Activated T-cell treated with anti-CD3 and anti-CD28 coated beads, Interleukin-2, amount 50 U/mL, for 72 hours (primary cell): ENCODE measurements around the gene FMN1. TPM values are rescaled to one million over a fixed set of nuclear protein-coding genes. Genes with fewer than 3 reads are reported as not detected.
"Not testable (repeated sequence)": the region's sequence is repeated elsewhere in the genome, so short reads cannot be mapped to it uniquely, and the experiment has no call there.

ENCODE experiments used
- ATAC-seq, 2 donors: fragments of 150-1000 bp; cut with Tn5 transposase; replicated peaks in 1 of 2; 2 replicates each; pipeline ENCODE4 v1.10.0; 2021; ENCODE audit warnings: moderate library complexity in 2 of 2, mild to moderate bottlenecking in 1 of 2
- DNase-seq, 2 donors: peaks; one replicate each; pipeline ENCODE4 v3.0.0; 2021 to 2022; ENCODE audit warnings: mixed read lengths in 1 of 2
- H3K27ac Mint-ChIP-seq: one replicate; pipeline ENCODE4 v1.8.0; 2022; ENCODE audit warnings: mild to moderate bottlenecking, moderate library complexity, mixed read lengths
- H3K27me3 Mint-ChIP-seq: one replicate; pipeline ENCODE4 v1.8.0; 2022; ENCODE audit warnings: low read depth, mixed read lengths
- H3K36me3 Mint-ChIP-seq, 2 donors: one replicate each; pipeline ENCODE4 v1.8.0; 2022; ENCODE audit warnings: mixed read lengths in 2 of 2, mild to moderate bottlenecking in 1 of 2; ENCODE audit not compliant: insufficient read depth in 2 of 2
- H3K4me1 Mint-ChIP-seq: one replicate; pipeline ENCODE4 v1.8.0; 2022; ENCODE audit warnings: low read depth, mixed read lengths
- H3K4me3 Mint-ChIP-seq, 2 donors: one replicate each; pipeline ENCODE4 v1.8.0; 2022; ENCODE audit warnings: mild to moderate bottlenecking in 2 of 2, mixed read lengths in 2 of 2, moderate library complexity in 2 of 2
- H3K9me3 Mint-ChIP-seq, 2 donors: one replicate each; pipeline ENCODE4 v1.8.0; 2022; ENCODE audit warnings: mixed read lengths in 2 of 2
- total RNA-seq, 2 donors: library from RNA; stranded (reverse); gene quantifications; one replicate each; pipeline ENCODE4 v1.2.3, GENCODE V29; 2022

Gene FMN1
- total RNA-seq, 2 donors from 2014 or later, result 0.74 to 1.1 TPM

DNA sequence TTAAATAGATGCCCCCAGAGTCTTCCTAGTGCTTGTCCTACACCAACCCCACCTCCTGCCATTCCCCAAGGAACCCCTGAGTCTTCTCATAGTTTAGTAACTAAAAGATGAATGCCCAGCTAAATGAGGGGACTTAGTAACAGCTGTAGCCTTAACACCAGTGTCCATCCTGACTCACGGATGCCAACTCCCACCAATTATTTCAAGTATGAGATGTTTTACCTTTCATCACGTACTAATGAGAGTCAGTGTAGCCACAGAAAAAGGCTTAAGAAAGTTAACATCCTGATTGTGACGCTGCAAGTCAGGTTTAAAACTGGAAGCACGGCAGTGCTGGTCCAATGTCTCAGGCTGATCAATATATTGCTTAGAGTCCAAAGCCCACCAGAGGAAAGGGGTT lies 109.9 kb downstream of the FMN1 start:
- DNase-seq (no peak), ATAC-seq (no peak)
- Mint-ChIP-seq H3K9me3 (no peaks in the 10 kb centered on the region), H3K36me3 (no peaks in the 10 kb centered on the region), H3K4me3 (no peak overlapping the region), H3K27me3 (no peaks in the 10 kb centered on the region), H3K4me1 (peaks cover 7% of the 10 kb centered on the region), H3K27ac (no peak overlapping the region)

DNA sequence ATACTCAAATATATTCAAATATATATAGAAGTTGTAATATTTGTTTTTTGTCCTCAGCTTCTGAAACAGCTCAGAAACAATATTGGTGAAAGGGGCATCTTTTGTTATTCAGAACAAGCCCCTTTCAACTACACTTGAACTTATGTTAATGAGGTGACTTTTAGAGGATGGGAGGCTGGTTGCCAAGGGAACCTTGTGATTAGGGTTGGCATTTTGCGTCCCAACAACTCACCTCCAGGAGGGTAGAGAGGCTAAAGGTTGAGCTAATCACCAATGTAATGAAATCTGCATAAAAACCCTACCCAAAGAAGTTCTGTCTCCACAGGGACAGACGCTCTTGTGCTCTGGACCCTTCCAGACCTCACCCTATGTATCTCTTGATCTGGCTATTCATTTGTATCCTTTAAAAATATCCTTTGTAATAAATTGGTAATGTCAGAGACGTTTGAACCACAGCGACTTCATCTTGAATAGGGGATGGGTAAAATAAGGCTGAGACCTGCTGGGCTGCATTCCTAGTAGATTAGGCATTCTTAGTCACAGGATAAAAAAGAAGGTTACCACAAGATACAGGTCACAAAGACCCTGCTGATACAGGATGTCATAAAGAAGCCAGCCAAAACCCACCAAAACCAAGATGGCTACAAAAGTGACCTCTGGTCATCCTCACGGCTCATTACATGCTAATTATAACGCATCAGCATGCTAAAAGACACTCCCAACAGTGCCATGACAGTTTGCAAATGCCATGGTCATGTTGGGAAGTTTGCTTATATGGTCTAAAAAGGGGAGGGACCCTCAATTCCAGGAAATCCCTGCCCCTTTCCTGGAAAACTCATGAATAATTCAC lies 111.1 kb downstream of the FMN1 start:
- no peak for DNase-seq
- Mint-ChIP-seq H3K36me3 (no peaks in the 10 kb centered on the region), H3K4me1 (peaks cover 7% of the 10 kb centered on the region), H3K4me3 (no peak overlapping the region), H3K27me3 (no peaks in the 10 kb centered on the region), H3K27ac (no peak overlapping the region), H3K9me3 (no peaks in the 10 kb centered on the region)
- ATAC-seq, result no peak

- Mint-ChIP-seq H3K4me1 (no peaks in the 10 kb centered on the region), H3K27me3 (no peaks in the 10 kb centered on the region), H3K4me3 (no peak overlapping the region), H3K36me3 (no peaks in the 10 kb centered on the region), H3K27ac (no peak overlapping the region), H3K9me3 (no peaks in the 10 kb centered on the region)
- DNase-seq (no peak), ATAC-seq (no peak)
Measured at GRCh38 chr15:33080006-33080405, 114.5 kb downstream of the FMN1 start.

DNA sequence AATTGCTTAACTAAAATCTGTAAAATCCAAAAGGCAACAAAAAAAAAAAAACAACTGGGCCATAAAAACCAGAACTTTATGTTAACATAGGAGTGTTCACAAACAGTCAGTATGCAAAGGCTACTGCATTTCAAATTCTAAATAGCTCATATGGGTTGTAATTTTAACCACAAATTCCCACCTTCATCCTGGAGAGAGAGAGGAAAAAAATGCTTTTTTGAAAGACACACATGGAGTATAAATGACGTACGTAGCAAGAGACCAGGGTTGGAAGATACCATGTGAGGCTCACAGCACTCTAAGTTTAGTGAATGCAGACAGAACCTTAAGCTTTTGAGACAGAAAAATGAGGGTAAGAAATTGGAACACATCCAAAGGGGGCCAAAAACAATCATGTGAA lies 115.9 kb downstream of the FMN1 start:
- no peaks in the 10 kb centered on the region for H3K27me3 Mint-ChIP-seq
- H3K9me3 Mint-ChIP-seq, result no peaks in the 10 kb centered on the region
- H3K4me1 Mint-ChIP-seq, result no peaks in the 10 kb centered on the region
- ATAC-seq, result no peak
- H3K36me3 Mint-ChIP-seq, result no peaks in the 10 kb centered on the region
- no peak overlapping the region for H3K4me3 Mint-ChIP-seq
- H3K27ac Mint-ChIP-seq, result no peak overlapping the region
- DNase-seq, result no peak

GRCh38 chr15:33076937-33077336 lies 117.6 kb downstream of the FMN1 start:
- DNase-seq (no peak), ATAC-seq (no peak)
- H3K9me3 Mint-ChIP-seq, result no peaks in the 10 kb centered on the region
- no peaks in the 10 kb centered on the region for H3K36me3 Mint-ChIP-seq
- no peak overlapping the region for H3K4me3 Mint-ChIP-seq
- no peaks in the 10 kb centered on the region for H3K4me1 Mint-ChIP-seq
- no peak overlapping the region for H3K27ac Mint-ChIP-seq
- no peaks in the 10 kb centered on the region for H3K27me3 Mint-ChIP-seq

DNA sequence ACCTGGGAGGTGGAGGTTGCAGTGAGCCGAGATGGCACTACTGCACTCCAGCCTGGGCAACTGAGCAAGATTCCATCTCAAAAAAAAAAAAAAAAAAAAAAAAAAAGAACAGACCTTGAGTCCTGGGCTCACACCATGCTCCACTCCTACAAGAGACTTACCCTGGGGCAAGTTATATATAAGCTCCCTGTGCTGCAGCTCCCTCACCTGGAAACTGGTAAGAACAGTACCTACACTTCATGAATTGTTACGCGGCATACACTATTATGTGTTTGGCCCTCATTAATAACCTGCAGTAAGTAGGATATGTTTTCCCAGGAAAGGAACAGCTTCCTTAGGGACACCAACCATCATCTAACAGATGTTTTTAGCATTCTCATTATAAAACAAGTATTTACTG lies 119.6 kb downstream of the FMN1 start:
- no peak overlapping the region for H3K27ac Mint-ChIP-seq
- H3K4me1 Mint-ChIP-seq, result no peaks in the 10 kb centered on the region
- H3K27me3 Mint-ChIP-seq, result no peaks in the 10 kb centered on the region
- H3K4me3 Mint-ChIP-seq, result no peak overlapping the region
- ATAC-seq (no peak), DNase-seq (no peak)
- no peaks in the 10 kb centered on the region for H3K36me3 Mint-ChIP-seq
- no peaks in the 10 kb centered on the region for H3K9me3 Mint-ChIP-seq

GRCh38 chr15:33074212-33074611 lies 120.3 kb downstream of the FMN1 start:
- peaks cover under 1% of the 10 kb centered on the region for H3K4me1 Mint-ChIP-seq
- H3K27me3 Mint-ChIP-seq, result no peaks in the 10 kb centered on the region
- H3K27ac Mint-ChIP-seq, result peak overlapping the region; percentile 32
- no peak for DNase-seq
- ATAC-seq, result no peak
- no peak overlapping the region for H3K4me3 Mint-ChIP-seq
- no peaks in the 10 kb centered on the region for H3K9me3 Mint-ChIP-seq
- H3K36me3 Mint-ChIP-seq, result no peaks in the 10 kb centered on the region

- no peak for DNase-seq
- no peak overlapping the region for H3K27ac Mint-ChIP-seq
- H3K4me3 Mint-ChIP-seq, result no peak overlapping the region
- H3K27me3 Mint-ChIP-seq, result peaks cover 9% of the 10 kb centered on the region
- H3K9me3 Mint-ChIP-seq, result no peaks in the 10 kb centered on the region
- ATAC-seq, result no peak
- no peaks in the 10 kb centered on the region for H3K36me3 Mint-ChIP-seq
- H3K4me1 Mint-ChIP-seq, result peaks cover 18% of the 10 kb centered on the region
Measured at GRCh38 chr15:33071451-33071850, 123.1 kb downstream of the FMN1 start.

GRCh38 chr15:33069903-33070302 lies 124.6 kb downstream of the FMN1 start:
- not testable (repeated sequence) for H3K27me3 Mint-ChIP-seq, H3K4me3 Mint-ChIP-seq, ATAC-seq, H3K27ac Mint-ChIP-seq, H3K9me3 Mint-ChIP-seq, H3K36me3 Mint-ChIP-seq, DNase-seq
- peaks cover 18% of the 10 kb centered on the region for H3K4me1 Mint-ChIP-seq

DNA sequence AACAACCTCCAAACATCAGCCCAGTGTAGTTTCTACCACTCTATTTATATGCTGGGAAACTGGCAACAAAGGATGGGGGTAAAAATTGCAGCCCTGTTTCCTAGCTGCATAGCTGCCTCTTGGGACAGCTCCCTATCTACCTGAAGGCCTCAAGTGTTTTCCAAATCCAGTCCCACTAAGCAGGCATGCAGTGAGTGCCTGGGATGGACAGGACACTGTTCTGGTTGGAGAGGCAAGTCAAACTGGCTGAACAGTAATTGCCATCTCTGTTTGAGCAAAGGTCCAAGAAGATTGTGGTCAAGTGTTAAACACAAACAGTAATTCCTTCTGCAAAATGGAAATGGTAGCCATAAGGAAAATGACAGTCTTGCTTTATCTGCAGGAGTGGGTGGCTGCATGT lies 125.4 kb downstream of the FMN1 start:
- DNase-seq (no peak), ATAC-seq (no peak)
- Mint-ChIP-seq H3K27me3 (peaks cover 9% of the 10 kb centered on the region), H3K4me1 (peaks cover 18% of the 10 kb centered on the region), H3K36me3 (no peaks in the 10 kb centered on the region), H3K9me3 (no peaks in the 10 kb centered on the region), H3K27ac (no peak overlapping the region), H3K4me3 (peak overlapping the region; percentile 12 to 64)

DNA sequence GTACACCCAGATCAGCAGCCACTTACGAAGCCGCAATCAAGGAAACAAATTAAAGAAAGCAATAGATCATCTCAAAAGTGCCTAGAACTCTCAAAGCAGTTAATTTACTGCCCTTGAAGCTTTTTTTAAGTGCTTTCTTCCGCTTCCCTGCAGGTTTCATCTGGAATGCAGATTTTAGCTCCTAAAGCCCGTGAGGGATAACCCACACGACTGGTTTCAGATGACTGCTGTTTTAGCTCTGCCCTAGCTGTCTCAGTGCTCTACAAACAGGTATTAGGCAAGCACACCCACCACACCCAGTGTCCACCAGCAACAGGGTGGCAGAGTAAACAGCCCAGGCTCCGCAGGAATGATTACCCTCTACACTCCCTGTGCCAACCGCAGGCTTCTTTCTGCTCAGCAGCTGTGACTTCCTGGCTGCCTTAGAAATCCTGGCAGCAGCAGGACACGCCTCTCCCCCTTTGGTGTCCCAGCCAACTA lies 126.0 kb downstream of the FMN1 start:
- DNase-seq (no peak), ATAC-seq (no peak)
- peaks cover 9% of the 10 kb centered on the region for H3K27me3 Mint-ChIP-seq
- H3K4me1 Mint-ChIP-seq, result peaks cover 18% of the 10 kb centered on the region
- no peaks in the 10 kb centered on the region for H3K36me3 Mint-ChIP-seq
- no peaks in the 10 kb centered on the region for H3K9me3 Mint-ChIP-seq
- peak overlapping the region; percentile 78 to 84 for H3K4me3 Mint-ChIP-seq
- H3K27ac Mint-ChIP-seq, result peak overlapping the region; percentile 31

DNA sequence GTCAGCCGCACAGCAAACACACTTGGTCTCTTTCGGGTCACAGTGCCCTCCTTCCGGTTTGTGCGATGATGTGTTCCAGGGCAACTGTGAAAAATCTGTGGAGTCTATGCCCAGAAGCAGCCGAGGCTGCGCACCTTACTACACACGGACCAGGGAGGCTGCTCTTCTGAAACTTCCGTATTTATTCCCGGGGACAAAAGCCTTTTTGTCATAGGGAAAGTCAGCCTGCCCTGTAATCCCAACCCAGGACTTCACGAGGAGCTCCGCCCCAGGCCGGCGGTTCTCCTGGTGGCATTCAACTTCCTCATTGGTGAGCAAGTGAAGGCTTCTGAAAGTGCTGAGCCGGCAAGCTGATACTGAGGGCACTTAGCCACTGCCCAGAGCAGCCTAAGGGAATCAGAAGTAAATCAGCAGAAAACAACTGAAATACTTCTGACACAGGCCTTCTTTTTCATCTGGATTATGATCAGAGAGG lies 126.5 kb downstream of the FMN1 start:
- H3K27ac Mint-ChIP-seq, result peak overlapping the region; percentile 82
- DNase-seq (peak; percentile 10 to 11), ATAC-seq (peak; percentile 60 to 64)

DNA sequence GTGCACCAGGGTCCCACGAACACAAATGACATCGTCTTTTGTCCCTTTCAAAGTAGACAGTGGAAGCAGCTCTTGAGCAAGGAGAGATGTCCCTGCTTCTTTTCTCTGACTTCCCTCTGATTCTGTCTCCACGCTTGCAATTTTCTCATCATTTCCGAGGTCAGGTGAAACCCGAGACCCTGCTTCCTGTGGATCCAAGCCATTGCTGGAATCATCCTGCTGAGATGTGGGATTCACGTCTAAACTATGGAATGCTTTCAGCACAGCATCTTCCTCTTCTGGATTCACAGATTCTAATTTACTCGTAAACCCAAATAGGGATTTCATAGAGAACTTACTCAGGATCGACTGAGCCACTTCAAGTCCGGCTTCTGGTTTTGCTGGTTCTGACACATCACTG lies 127.1 kb downstream of the FMN1 start:
- H3K9me3 Mint-ChIP-seq, result no peaks in the 10 kb centered on the region
- H3K36me3 Mint-ChIP-seq, result no peaks in the 10 kb centered on the region
- DNase-seq (no peak), ATAC-seq (no peak)
- H3K27ac Mint-ChIP-seq, result no peak overlapping the region
- H3K27me3 Mint-ChIP-seq, result peaks cover 9% of the 10 kb centered on the region
- H3K4me1 Mint-ChIP-seq, result peaks cover 18% of the 10 kb centered on the region
- H3K4me3 Mint-ChIP-seq, result peak overlapping the region; percentile 78 to 84

More for the DNA sequence above, 126.5 kb downstream of the FMN1 start:
- peak overlapping the region; percentile 78 to 84 for H3K4me3 Mint-ChIP-seq
- H3K4me1 Mint-ChIP-seq, result peaks cover 18% of the 10 kb centered on the region
- H3K27me3 Mint-ChIP-seq, result peaks cover 9% of the 10 kb centered on the region
- H3K9me3 Mint-ChIP-seq, result no peaks in the 10 kb centered on the region
- no peaks in the 10 kb centered on the region for H3K36me3 Mint-ChIP-seq

- Mint-ChIP-seq H3K36me3 (no peaks in the 10 kb centered on the region), H3K4me1 (peaks cover 18% of the 10 kb centered on the region), H3K4me3 (no peak overlapping the region), H3K27ac (no peak overlapping the region), H3K27me3 (peaks cover 9% of the 10 kb centered on the region), H3K9me3 (no peaks in the 10 kb centered on the region)
- no peak for DNase-seq
- ATAC-seq, result no peak
Measured at GRCh38 chr15:33066584-33066983, 127.9 kb downstream of the FMN1 start.
